Stimulated activated CD8-positive, alpha-beta memory T cell treated with anti-CD3 and anti-CD28 coated beads, Interleukin-7, amount 100 ng/mL, for 24 hours (primary cell): Measurements from ENCODE around the gene PUS1.

Source experiments
- DNase-seq: peaks from one replicate; pipeline ENCODE4 v3.0.0-alpha.2; 2020; ENCODE audit warnings: low read depth

Gene PUS1

DNA sequence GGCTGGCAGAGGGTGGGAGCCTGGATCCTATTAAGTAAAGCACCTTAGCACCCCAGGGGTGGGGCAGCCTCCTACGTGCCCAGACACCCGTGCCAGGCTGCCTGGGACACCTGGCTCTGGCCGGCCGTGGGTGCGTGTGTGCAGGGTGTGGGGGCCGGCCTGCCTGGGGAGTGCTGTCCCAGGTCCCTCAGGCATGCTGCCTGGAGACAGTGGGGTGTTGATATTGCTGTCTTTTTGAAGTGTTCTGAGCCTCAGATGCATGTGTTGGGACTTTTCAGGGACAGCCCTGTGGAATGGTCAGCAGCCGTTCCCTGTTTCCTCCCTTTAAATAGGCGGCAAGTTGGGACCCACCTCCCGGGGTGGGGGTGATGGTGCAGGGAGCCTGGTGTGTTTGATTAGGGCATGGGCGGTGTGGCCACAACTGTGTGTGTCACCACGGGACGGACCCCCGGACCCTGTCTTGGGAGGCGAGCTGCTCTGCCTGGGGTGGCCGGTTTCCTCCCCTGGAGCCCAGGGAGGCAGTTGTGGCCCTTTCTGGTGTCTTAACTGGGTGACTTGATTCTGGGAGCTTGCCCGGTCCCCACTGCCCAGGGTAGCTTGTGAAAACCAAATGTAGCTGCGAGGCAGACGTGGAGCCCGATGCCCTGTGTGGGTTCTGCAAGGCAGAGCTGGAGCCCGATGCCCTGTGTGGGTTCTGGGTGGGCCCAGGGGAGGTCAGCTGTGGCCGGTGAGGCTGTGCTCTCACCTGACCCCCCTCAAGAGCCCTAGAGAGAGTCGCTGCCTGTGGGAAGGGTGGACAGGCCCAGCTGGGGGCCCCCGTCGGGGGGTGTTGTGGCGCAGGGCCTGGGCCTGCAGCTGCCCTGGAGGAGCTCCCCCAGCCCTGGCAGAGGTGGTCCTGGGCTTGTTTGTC is 26.5 kb upstream of the PUS1 start:
- no peak for DNase-seq

DNA sequence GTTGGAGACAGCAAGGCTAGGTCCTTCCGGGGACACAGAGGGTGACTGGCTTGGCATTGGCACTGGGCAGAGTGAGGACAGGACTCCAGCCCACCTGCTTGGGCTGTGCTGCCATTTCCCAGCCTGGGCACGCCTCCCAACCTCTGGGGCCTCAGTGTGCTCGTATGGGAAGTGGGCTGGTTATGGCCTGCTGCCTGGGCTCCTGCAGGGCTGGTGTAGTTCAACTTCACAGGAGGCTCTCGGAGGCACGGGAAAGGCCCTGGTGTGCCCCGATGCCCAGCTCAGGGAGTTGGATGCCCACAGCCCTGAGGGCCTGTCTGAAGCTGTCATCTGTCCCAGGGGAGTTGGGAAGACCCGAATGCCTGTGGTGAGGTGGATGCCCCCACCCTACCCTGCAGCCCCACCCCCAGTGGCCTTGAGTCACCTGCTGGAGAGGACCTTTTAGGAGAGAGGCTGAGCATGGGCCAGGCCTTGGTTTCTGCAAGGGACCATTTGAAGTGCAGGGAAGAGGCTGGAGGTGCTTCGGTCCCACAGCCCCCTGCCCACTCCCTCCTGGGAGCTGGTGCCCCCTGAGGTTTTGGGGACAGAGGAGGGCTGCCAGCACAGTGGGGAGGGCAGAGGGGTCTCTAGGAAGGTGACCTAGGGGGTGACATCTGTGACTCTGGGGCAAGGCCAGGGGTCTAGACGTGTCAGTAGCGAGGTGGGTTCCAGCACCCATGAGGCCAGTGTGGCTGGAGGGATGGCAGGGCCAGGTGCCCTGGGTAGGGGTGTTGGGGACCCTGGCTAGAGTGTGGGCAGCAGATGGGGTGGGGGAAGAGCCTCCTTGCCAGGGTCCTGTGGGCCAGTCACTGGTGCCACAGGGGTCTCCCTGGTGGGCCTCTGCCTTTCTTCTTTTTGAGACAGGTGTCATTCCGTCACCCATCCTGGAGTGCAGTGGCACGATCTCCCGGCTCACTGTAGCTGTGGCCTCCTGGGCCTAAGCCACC is 25.5 kb upstream of the PUS1 start:
- DNase-seq = no peak

DNA sequence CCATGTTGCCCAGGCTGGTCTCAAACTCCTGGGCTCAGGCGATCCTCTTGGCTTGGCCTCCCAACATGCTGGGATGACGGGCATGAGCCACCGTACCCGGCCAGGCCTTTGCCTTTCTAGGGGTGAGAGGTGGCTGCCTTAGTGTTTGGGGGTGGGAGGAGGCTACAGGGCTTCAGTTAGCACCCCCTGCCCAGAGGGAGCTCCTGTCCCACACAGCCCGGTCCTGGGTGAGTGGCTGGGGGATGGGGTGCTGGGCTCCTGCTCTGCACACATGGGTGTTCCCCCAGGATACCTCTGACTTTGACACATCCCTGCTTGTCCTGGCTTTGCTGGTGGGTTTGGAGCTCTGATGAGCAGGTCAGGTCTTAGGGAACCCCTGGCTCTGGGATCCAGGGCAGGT is 24.7 kb upstream of the PUS1 start:
- DNase-seq = no peak

DNA sequence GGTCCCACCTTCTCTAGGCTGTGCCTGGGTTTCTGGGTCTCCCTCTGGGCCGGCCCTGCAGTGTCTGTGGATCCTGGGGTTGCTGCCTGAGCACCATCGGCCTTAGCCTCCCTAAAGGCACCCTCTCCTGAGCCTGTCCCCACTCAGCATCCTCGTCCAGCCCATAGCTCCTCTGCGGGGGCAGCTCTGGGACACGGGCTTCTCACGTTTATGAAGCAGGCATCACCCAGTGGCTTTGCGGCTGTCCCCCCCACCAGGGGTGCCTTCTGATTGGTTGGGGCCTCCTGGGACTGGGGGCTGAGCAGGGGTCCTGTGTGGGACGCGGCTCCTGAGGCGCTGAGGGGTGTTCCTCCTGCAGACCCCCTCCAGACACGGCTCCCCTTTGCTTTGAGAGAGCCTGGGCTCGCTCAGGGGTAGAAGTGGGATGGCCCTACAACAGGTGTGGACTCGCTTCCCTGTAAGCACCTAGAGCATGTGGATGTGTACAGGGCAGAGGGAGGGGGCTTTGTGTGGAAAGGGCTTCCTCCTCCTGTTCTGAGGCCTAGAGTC is 23.9 kb upstream of the PUS1 start:
- DNase-seq = no peak

DNA sequence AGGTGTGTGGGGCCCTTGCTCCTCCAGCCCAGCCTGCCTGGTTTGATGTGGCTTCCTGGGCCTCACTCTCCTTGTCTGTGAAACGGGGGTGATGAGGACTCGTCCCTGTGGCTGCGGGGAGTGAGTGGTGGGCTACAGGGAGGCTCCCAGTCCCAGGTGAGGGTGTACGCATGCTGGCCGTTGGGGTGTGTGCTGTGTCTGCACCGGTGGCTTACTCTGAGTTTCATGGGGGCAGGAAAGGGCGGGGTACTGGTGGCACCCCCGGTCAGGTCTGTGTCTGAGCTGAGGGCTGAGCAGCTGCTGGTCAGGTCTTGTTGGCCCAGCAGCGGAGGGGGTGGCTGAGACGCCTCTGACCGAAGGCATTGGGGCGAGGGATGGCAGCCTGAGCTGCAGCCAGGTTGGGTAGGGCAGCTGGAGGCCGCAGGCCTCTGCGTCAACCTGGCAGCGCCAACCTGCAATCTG is 23.4 kb upstream of the PUS1 start:
- no peak for DNase-seq

DNA sequence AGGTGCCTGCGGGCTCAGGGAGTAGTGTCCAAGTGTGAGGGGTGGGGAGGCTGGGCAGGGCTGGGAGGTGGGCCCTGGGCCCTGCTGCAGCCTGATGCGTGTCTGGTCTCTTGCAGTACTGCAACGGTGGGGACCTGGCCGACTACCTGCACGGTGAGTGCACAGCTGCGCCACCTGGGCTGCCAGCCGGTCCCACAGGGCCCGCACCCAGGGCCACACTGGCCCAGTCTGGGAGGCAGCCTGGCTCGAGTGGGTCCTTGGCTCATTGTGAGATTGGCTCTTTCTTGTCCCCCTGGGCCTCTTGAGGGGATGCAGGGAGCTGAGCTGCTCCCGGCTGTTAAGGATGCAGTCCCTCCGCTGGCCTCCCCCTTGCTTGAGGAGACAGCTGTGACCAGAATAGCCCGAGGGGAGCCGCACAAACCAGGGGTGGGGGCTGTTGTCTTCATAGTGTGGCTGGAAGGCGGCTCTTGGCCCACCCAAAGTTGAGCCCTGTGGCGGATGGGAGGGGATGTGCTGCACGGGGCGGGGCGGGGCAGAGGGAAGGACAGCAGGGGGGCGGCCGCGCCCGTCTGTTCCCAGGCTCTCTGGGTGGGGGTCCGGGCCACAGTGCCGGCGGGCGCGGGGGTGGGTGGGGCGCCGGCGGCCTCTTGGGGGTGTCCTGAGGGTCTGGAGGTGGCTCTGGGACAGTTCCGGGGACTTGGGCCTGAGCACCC is 21.5 kb upstream of the PUS1 start:
- no peak for DNase-seq

DNA sequence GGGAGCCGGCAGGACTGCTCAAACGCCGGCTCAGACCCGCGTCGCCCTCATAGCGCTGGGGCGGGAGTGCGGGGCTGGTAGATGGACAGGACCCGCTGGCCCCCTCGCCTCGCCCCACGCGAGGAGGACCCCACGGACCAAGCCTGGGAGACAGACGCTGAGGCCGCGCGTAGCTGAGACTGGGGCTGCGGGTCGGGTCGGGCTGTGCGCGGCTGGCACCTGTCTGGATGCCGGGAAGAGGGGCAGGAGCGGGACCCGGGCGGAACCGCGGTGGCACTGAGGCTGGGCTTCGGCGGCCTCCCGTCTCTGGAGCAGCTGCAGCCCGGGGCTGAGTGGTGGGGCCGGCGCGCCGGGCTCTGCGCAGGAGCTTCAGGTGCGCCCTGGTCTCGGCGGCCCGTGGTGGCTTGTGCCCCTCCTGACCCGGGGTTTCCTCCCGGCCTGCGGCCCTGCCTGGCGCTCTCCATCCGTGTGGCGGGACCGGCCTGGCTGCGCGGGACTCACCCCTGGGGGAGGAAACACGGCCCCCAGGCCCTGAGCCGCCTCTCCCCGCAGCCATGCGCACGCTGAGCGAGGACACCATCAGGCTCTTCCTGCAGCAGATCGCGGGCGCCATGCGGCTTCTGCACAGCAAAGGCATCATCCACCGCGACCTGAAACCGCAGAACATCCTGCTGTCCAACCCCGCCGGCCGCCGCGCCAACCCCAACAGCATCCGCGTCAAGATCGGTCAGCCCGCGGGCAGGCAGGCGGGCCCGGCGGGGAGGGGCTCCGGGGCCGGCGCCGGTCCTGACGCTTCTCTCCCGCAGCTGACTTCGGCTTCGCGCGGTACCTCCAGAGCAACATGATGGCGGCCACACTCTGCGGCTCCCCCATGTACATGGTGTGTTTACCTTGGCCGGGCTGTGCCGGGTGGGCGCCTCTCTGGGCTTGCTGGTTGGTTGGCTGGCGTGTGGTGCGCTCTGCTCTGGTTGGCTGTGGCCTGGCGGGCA is 20.7 kb upstream of the PUS1 start:
- no peak for DNase-seq

DNA sequence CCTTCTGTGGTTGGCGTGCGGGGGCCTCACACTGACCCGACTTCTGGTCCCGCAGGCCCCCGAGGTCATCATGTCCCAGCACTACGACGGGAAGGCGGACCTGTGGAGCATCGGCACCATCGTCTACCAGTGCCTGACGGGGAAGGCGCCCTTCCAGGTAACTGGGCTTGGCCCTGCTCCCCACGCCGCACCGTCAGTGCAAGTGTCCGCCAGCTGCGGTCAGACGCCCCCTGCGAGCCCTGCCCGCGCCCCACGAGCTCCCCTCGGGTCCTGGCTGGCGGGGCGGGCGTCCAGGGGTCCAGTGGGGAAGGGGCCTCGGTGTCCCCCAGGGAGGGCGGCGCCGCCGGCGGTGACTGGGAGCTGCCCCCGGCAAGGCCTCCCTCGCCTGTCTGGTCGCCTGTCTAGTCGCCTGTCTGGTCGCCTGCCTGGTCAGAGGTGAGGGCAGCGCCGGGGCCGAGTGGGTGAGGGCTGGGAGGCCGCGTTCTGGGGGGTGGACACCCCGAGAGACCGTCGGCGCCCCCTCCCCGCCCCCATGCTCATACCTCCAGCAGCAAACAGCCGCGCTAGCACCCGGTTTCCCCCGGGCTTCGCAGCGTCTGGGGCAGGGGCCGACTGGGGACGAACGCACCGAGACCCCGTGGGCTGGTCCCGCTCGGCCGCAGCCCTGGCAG is 19.9 kb upstream of the PUS1 start:
- DNase-seq = no peak

DNA sequence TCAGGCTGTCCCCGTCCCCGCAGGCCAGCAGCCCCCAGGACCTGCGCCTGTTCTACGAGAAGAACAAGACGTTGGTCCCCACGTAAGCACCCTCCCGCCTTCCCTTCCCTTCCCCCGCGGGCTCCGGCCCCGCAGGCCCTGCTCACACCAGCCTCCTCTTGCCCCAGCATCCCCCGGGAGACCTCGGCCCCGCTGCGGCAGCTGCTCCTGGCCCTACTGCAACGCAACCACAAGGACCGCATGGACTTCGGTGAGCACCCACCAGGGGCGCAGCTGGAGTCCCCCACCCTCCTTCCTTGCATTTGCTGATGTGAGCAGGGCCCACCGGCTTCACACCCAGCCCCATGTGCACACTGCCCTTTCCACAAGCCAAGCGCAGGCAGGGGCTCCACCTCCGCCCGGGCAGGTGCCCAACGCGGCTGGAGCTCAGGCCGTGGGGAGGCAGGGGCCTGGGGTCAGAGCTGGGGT is 19.3 kb upstream of the PUS1 start:
- no peak for DNase-seq

DNA sequence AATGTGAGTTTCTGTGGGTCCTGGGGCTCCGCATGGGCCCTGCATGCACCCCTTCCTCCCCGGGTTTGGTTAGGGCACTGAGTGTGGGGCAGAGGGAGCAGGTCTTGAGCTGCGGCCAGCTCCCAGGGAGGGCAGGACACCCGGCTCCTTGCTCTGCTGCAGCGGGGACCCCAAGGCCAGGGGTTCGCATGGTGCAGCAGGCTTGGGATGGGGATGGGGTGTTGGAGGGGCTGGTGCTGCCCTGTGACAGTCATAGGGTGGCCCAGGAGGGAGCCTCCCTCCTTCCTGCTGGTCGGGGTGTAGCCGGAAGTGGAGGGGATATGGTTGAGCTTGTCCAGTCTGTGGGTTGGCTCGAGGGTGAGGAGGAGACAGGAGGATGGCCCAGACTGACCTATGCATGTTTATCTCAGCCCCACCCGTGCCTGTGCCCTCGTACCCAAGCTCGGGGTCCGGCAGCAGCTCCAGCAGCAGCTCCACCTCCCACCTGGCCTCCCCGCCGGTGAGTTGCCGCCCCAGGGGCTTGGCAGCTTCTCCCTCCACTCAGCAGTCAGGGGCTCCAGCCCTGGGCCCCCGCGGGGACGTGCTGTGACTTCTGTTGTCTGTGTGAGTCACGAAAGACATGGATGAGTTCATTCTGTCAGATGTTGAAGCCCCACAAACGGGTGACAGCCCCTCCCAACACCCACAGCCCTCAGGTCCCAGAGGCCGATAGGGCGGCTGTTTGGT is 18.6 kb upstream of the PUS1 start:
- DNase-seq = no peak

DNA sequence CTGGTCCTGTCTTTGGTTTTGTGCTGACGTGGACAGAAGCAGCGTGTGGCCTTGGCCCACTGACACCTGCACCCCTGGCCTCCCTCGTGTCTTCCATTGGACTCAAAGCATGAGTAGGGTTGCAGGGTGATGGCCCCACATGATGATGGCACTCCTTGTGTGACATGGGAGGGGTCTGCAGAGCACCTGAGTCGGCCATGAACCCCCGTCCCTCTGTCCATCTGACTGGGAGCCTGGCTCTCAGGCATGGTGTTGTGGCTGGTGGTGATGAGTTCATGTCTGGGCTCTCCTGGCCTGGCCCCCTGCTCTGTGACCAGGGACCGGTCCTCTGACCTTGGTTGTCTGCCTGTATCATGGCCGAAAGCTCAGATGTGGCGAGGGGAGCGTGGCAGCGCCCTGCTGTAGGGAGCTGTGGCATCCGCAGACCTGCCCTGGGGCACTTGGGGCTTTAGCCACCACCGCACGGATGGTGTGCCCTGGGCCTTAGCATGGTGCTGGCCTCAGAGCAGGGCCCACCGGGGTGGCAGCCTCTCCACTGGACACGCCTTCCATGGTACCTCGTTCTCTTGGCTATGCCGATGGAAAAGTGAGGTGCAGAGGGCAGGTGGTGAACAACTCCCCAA is 17.9 kb upstream of the PUS1 start:
- no peak for DNase-seq

DNA sequence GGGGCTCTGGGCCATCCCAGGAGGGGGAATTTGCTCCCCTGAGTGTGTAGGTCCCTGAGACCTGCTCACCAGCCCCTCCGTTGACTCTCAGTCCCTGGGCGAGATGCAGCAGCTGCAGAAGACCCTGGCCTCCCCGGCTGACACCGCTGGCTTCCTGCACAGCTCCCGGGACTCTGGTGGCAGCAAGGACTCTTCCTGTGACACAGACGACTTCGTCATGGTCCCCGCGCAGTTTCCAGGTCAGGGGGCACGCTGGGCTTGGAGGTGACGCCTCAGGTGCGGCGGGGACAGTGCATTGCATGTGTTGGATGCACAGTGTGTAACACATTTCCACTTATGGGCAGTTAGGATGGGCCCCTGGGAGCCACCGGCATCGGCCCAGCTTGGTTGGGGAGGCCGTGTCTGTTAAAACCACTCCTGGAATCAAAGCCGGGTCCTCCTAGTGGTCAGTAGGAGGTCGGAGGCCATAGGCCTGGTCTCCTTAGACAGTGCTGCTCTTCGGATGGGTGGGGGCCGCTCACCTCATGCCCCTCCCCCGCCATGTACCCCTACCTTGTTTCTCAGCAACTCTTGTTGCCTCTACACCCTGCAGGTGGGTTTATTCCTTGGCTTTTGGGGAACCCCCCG is 17.1 kb upstream of the PUS1 start:
- DNase-seq = no peak

DNA sequence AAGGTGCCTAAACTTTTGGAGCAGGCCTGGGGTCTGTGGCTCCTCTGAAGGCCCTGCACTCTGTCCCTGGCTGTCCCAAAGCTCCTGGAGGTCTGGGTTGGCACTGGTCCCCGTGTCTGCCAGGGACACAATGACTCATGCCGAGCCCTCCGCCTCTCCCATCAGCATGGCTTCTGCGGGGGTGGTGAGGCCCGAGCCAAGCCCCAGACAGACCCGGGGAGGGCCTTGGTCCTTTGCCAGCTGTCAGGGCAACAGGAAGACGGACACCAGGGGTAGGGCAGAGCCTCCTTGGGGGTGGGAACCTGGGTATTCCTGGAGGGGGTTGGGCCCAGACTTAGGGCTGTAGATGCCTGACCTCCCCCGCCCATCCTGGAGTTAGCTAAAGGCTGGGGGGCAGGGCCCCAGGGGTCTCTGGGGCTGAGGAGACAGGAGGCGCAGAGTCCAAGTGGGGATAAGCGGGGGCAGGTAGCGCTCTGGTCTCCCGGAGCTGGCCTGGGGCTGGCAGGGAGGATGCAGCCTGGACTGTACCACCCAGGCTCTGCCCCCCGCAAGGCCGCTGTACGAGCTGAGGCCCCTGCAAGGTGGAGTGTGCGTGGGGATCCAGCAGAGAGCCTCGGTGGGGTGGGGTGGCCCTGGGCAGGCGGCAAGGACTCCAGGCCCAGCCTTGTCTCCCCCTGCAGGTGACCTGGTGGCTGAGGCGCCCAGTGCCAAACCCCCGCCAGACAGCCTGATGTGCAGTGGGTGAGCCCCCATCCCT is 16.4 kb upstream of the PUS1 start:
- DNase-seq = no peak

DNA sequence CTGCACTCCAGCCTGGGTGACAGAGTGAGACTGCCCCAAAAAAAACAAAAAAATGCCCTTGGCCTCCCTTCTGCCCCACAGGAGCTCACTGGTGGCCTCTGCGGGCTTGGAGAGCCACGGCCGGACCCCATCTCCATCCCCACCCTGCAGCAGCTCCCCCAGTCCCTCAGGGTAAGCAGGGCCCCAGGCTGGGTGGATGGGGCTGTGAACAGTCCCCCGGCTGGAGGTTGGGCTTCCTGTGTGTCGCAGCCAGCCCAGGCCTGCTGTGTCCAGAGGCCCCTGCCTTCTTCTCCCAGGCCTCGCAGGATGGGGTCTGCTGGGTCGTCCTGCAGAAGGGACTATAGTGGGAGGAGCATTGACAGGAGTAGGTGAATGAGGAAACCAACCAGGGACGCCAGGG is 15.4 kb upstream of the PUS1 start:
- DNase-seq = no peak

DNA sequence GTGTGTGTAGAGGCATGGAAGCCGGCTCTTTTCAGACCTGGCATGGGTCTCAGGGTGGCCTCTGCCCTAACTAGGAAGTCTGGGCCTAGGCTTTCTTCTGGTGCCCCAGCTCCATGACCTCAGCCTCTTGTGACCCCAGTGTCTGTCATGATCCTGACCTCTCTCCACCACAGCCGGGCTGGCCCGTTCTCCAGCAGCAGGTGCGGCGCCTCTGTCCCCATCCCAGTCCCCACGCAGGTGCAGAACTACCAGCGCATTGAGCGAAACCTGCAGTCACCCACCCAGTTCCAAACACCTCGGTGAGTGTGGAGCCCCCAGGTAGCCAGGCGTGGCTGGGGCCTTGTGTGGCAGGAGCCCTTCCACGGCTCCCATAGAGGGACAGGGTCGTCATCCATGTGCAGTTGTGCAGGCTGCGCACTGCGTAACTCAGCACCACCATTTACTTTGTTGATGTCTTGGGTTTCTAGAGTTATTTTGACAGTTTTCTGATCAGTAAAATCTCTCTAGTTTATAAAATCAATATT is 14.8 kb upstream of the PUS1 start:
- no peak for DNase-seq

DNA sequence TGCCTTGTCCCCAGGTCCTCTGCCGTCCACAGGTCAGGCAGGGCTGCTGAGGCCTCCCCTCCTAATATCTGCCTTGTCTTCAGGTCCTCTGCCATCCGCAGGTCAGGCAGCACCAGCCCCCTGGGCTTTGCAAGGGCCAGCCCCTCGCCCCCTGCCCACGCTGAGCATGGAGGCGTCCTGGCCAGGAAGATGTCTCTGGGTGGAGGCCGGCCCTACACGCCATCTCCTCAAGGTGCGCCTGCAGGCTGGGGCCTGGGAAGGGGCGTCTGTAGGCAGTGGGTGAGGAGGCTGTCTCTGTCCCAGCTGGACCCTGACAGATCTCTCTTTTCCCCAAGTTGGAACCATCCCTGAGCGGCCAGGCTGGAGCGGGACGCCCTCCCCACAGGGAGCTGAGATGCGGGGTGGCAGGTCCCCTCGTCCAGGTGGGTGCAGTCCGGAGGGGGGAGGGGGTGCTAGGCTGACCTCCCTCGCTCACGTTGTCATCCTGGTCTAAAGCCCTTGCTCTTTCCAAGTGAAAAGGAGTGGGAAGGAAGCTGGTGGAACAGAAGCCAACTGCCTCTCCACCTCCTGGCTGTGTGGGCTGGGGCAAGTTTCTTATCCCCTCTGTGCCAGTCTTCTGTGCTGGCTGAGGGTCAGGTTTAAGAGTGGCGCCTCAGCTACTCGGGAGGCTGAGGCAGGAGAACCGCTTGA is 13.9 kb upstream of the PUS1 start:
- DNase-seq = no peak

DNA sequence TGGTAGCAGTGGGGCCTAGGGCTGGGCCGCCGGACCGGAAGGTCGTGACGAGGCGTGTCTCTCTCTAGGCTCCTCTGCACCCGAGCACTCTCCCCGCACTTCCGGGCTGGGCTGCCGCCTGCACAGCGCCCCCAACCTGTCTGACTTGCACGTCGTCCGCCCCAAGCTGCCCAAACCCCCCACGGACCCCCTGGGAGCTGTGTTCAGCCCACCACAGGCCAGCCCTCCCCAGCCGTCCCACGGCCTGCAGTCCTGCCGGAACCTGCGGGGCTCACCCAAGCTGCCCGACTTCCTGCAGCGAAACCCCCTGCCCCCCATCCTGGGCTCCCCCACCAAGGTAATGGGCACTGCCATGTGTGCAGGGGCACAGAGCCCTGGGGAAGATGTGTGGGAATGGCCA is 13.3 kb upstream of the PUS1 start:
- DNase-seq = no peak
